Spinal cord (tissue), 10 donors: ENCODE results near the gene FGF7. TPM values are rescaled to one million over a fixed set of nuclear protein-coding genes. Genes with fewer than 3 reads are reported as not detected.

Experiments
- DNase-seq, 6 donors: peaks; one replicate each; pipeline versions ENCODE4 v3.0.0 to v3.0.0-alpha.2; 2013 to 2015; ENCODE audit warnings: low spot score in 6 of 6, low read depth in 4 of 6
- H3K27ac ChIP-seq: one replicate; pipeline ENCODE4 v1.5.1; 2013; ENCODE audit warnings: low read depth, low read length, control low read depth
- H3K27me3 ChIP-seq: one replicate; pipeline ENCODE4 v1.6.1; 2013; ENCODE audit warnings: low read length; ENCODE audit not compliant: control insufficient read depth, insufficient read depth
- H3K36me3 ChIP-seq: one replicate; pipeline ENCODE4 v1.6.1; 2013; ENCODE audit warnings: low read length; ENCODE audit not compliant: control insufficient read depth, insufficient read depth
- H3K4me1 ChIP-seq: one replicate; pipeline ENCODE4 v1.6.1; 2013; ENCODE audit warnings: low read length; ENCODE audit not compliant: control insufficient read depth, insufficient read depth
- H3K4me3 ChIP-seq: one replicate; pipeline ENCODE4 v1.5.1; 2013; ENCODE audit warnings: low read depth, low read length, control low read depth
- H3K9me3 ChIP-seq: one replicate; pipeline ENCODE4 v1.6.1; 2013; ENCODE audit warnings: low read length; ENCODE audit not compliant: control insufficient read depth, insufficient read depth
- WGBS: methylation state at CpG from one replicate; pipeline ENCODE4 v1.1.5; 2013; ENCODE audit warnings: missing lambda C conversion rate; ENCODE audit not compliant: insufficient coverage; 5-methylcytosine and 5-hydroxymethylcytosine counted together
- polyA plus RNA-seq, 2 donors: library from polyadenylated mRNA; unstranded; fragments of 120-200 nt; gene quantifications; one replicate each; pipeline ENCODE4 v1.2.1, GENCODE V29; 2013; ENCODE audit not compliant: insufficient read length in 2 of 2
- total RNA-seq, 2 donors: library from RNA; depleted of rRNA in 1 of 2; stranded (reverse); fragments of 120-200 nt in 1 of 2; fragments of >200 nt in 1 of 2; gene quantifications; one replicate each; pipeline versions ENCODE4 v1.2.3 to v1.2.4, GENCODE V29; 2013 to 2014
- donor health status: healthy.

Gene FGF7
- total and polyA plus RNA-seq, 4 donors = 4.2 to 10.4 (median 5.7) TPM

- Histone ChIP-seq H3K4me3 (no peak overlapping the region), H3K27ac (no peak overlapping the region), H3K27me3 (no peaks in the 10 kb centered on the region), H3K4me1 (no peaks in the 10 kb centered on the region), H3K9me3 (no peaks in the 10 kb centered on the region), H3K36me3 (no peaks in the 10 kb centered on the region)
- no CpG with 5 or more reads among the region's 1 CpG for WGBS
- DNase-seq = no peak
Observed at GRCh38 chr15:49435174-49435573, 12.1 kb downstream of the FGF7 start.

GRCh38 chr15:49436751-49437150 lies 13.7 kb downstream of the FGF7 start:
- no CpG with 5 or more reads among the region's 2 CpGs for WGBS
- no peaks in the 10 kb centered on the region for H3K4me1 ChIP-seq
- H3K9me3 ChIP-seq = no peaks in the 10 kb centered on the region
- H3K27me3 ChIP-seq = no peaks in the 10 kb centered on the region
- H3K27ac ChIP-seq = no peak overlapping the region
- no peak for DNase-seq
- no peak overlapping the region for H3K4me3 ChIP-seq
- no peaks in the 10 kb centered on the region for H3K36me3 ChIP-seq

- Histone ChIP-seq H3K27me3 (no peaks in the 10 kb centered on the region), H3K27ac (no peak overlapping the region), H3K36me3 (no peaks in the 10 kb centered on the region), H3K4me3 (no peak overlapping the region), H3K4me1 (no peaks in the 10 kb centered on the region), H3K9me3 (no peaks in the 10 kb centered on the region)
- WGBS = 33% methylated on average over 2 of the region's 6 CpGs
- DNase-seq = peak in 1 of 6 donors; percentile 19
Observed at GRCh38 chr15:49438962-49439631, 16.1 kb downstream of the FGF7 start.

GRCh38 chr15:49439678-49440395 lies 16.8 kb downstream of the FGF7 start:
- Histone ChIP-seq H3K9me3 (no peaks in the 10 kb centered on the region), H3K36me3 (no peaks in the 10 kb centered on the region), H3K4me1 (no peaks in the 10 kb centered on the region), H3K4me3 (no peak overlapping the region), H3K27me3 (no peaks in the 10 kb centered on the region), H3K27ac (no peak overlapping the region)
- no peak for DNase-seq
- no CpG with 5 or more reads among the region's 5 CpGs for WGBS

GRCh38 chr15:49441356-49441755 lies 18.3 kb downstream of the FGF7 start:
- Histone ChIP-seq H3K4me1 (no peaks in the 10 kb centered on the region), H3K4me3 (no peak overlapping the region), H3K9me3 (no peaks in the 10 kb centered on the region), H3K27ac (no peak overlapping the region), H3K27me3 (no peaks in the 10 kb centered on the region), H3K36me3 (no peaks in the 10 kb centered on the region)
- DNase-seq = no peak

- Histone ChIP-seq H3K9me3 (no peaks in the 10 kb centered on the region), H3K27me3 (no peaks in the 10 kb centered on the region), H3K27ac (no peak overlapping the region), H3K4me3 (no peak overlapping the region), H3K4me1 (no peaks in the 10 kb centered on the region), H3K36me3 (no peaks in the 10 kb centered on the region)
- WGBS = no CpG with 5 or more reads among the region's 1 CpG
- DNase-seq = no peak
Observed at GRCh38 chr15:49441816-49442215, 18.8 kb downstream of the FGF7 start.

- WGBS = no CpG with 5 or more reads among the region's 1 CpG
Observed at GRCh38 chr15:49452595-49452994, 29.6 kb downstream of the FGF7 start.

GRCh38 chr15:49456166-49456565 lies 33.1 kb downstream of the FGF7 start:
- H3K9me3 ChIP-seq = no peaks in the 10 kb centered on the region
- no peak for DNase-seq
- no peak overlapping the region for H3K4me3 ChIP-seq
- no peaks in the 10 kb centered on the region for H3K4me1 ChIP-seq
- no peaks in the 10 kb centered on the region for H3K27me3 ChIP-seq
- no peaks in the 10 kb centered on the region for H3K36me3 ChIP-seq
- H3K27ac ChIP-seq = no peak overlapping the region

More at GRCh38 chr15:49452595-49452994, 29.6 kb downstream of the FGF7 start:
- DNase-seq = no peak
- H3K27me3 ChIP-seq = no peaks in the 10 kb centered on the region
- H3K36me3 ChIP-seq = no peaks in the 10 kb centered on the region
- no peaks in the 10 kb centered on the region for H3K4me1 ChIP-seq
- H3K4me3 ChIP-seq = no peak overlapping the region
- no peak overlapping the region for H3K27ac ChIP-seq
- no peaks in the 10 kb centered on the region for H3K9me3 ChIP-seq

- Histone ChIP-seq H3K27ac (no peak overlapping the region), H3K4me1 (no peaks in the 10 kb centered on the region), H3K4me3 (no peak overlapping the region), H3K36me3 (no peaks in the 10 kb centered on the region), H3K27me3 (no peaks in the 10 kb centered on the region), H3K9me3 (no peaks in the 10 kb centered on the region)
- DNase-seq = no peak
- no CpG with 5 or more reads among the region's 2 CpGs for WGBS
Observed at GRCh38 chr15:49458145-49458544, 35.1 kb downstream of the FGF7 start.

- Histone ChIP-seq H3K4me3 (no peak overlapping the region), H3K27ac (no peak overlapping the region), H3K4me1 (no peaks in the 10 kb centered on the region), H3K27me3 (no peaks in the 10 kb centered on the region), H3K36me3 (no peaks in the 10 kb centered on the region), H3K9me3 (no peaks in the 10 kb centered on the region)
- WGBS = no CpG with 5 or more reads among the region's 2 CpGs
- DNase-seq = no peak
Observed at GRCh38 chr15:49460411-49460941, 37.4 kb downstream of the FGF7 start.
